ENCODE measurements around the gene MYO5C.
"Not testable (repeated sequence)": the region's sequence is repeated elsewhere in the genome, so short reads cannot be mapped to it uniquely, and the experiment has no call there.

MYO5C gene

GRCh38 chr15:52165494-52166131 lies 130.0 kb downstream of the MYO5C start:
- DNase-seq, result not testable (repeated sequence)

GRCh38 chr15:52164631-52165265 lies 130.9 kb downstream of the MYO5C start:
- no peak for DNase-seq

- no peak for DNase-seq
Observed at GRCh38 chr15:52163321-52164190, 132.0 kb downstream of the MYO5C start.

- no peak for DNase-seq
Observed at GRCh38 chr15:52162876-52163275, 132.7 kb downstream of the MYO5C start.

- no peak for DNase-seq
Observed at GRCh38 chr15:52162260-52162659, 133.3 kb downstream of the MYO5C start.

GRCh38 chr15:52161406-52161966 lies 134.1 kb downstream of the MYO5C start:
- no peak for DNase-seq

- DNase-seq, result no peak
Observed at GRCh38 chr15:52159645-52160044, 136.0 kb downstream of the MYO5C start.

- no peak for DNase-seq
Observed at GRCh38 chr15:52158084-52158765, 137.4 kb downstream of the MYO5C start.

- DNase-seq, result no peak
Observed at GRCh38 chr15:52155878-52156277, 139.7 kb downstream of the MYO5C start.

GRCh38 chr15:52154896-52155865 lies 140.4 kb downstream of the MYO5C start:
- no peak for DNase-seq

GRCh38 chr15:52153900-52154895 lies 141.4 kb downstream of the MYO5C start:
- no peak for DNase-seq

- DNase-seq, result no peak
Observed at GRCh38 chr15:52151353-52151752, 144.3 kb downstream of the MYO5C start.

- no peak for DNase-seq
Observed at GRCh38 chr15:52150871-52151270, 144.7 kb downstream of the MYO5C start.

GRCh38 chr15:52150043-52150825 lies 145.4 kb downstream of the MYO5C start:
- DNase-seq, result no peak

GRCh38 chr15:52148403-52148802 lies 147.2 kb downstream of the MYO5C start:
- DNase-seq, result no peak

- DNase-seq, result no peak
Observed at GRCh38 chr15:52146776-52147175, 148.8 kb downstream of the MYO5C start.

- no peak for DNase-seq
Observed at GRCh38 chr15:52146261-52146660, 149.3 kb downstream of the MYO5C start.

GRCh38 chr15:52144656-52145178 lies 150.9 kb downstream of the MYO5C start:
- no peak for DNase-seq

- no peak for DNase-seq
Observed at GRCh38 chr15:52143873-52144272, 151.7 kb downstream of the MYO5C start.
